AG04450 (cell line): ENCODE data around the gene ROBO4. TPM values are rescaled to one million over a fixed set of nuclear protein-coding genes. Genes with fewer than 3 reads are reported as not detected.

Source experiments
- CTCF ChIA-PET: fragments of 300-600, 350-600 bp; formaldehyde crosslinking; extraction: SDS; loops from one replicate; lab custom pipeline; 2022; ENCODE audit warnings: antibody characterized with exemption, inconsistent platforms; lab: Charles Lee
- POLR2A ChIA-PET: fragments of 350-600 bp; formaldehyde crosslinking; extraction: SDS; loops from one replicate; lab custom pipeline; 2021; ENCODE audit warnings: antibody characterized with exemption, inconsistent platforms; lab: Yijun Ruan, JAX
- DNase-seq: peaks from one replicate; pipeline ENCODE4 v3.0.0-alpha.2; 2011; ENCODE audit warnings: low read depth, low spot score
- H3K27ac ChIP-seq: one replicate; pipeline ENCODE4 v1.5.1; 2012; ENCODE audit warnings: low read depth, low read length, control low read depth
- H3K27me3 ChIP-seq: one replicate; pipeline ENCODE4 v1.6.0; 2012; ENCODE audit warnings: low read length; ENCODE audit not compliant: control insufficient read depth, insufficient read depth
- H3K4me3 ChIP-seq: 2 replicates; pipeline ENCODE4 v1.5.1; 2011; ENCODE audit warnings: mild to moderate bottlenecking, low read depth, low read length, control low read depth
- H3K9me3 ChIP-seq: 2 replicates; pipeline ENCODE4 v1.5.1; 2012; ENCODE audit warnings: low read length; ENCODE audit not compliant: control insufficient read depth, insufficient read depth
- CTCF ChIP-seq: IDR thresholded peaks from 2 replicates; pipeline ENCODE4 v1.5.1; 2011; ENCODE audit warnings: low read depth, low read length, control low read depth, inconsistent platforms
- polyA plus RNA-seq: library from polyadenylated mRNA; depleted of rRNA; stranded (reverse); fragments of >200 nt; gene quantifications from 2 replicates; pipeline ENCODE4 v1.2.3, GENCODE V29; 2011

The ROBO4 gene
- polyA plus RNA-seq, 1 experiment: 0.40 TPM

DNA sequence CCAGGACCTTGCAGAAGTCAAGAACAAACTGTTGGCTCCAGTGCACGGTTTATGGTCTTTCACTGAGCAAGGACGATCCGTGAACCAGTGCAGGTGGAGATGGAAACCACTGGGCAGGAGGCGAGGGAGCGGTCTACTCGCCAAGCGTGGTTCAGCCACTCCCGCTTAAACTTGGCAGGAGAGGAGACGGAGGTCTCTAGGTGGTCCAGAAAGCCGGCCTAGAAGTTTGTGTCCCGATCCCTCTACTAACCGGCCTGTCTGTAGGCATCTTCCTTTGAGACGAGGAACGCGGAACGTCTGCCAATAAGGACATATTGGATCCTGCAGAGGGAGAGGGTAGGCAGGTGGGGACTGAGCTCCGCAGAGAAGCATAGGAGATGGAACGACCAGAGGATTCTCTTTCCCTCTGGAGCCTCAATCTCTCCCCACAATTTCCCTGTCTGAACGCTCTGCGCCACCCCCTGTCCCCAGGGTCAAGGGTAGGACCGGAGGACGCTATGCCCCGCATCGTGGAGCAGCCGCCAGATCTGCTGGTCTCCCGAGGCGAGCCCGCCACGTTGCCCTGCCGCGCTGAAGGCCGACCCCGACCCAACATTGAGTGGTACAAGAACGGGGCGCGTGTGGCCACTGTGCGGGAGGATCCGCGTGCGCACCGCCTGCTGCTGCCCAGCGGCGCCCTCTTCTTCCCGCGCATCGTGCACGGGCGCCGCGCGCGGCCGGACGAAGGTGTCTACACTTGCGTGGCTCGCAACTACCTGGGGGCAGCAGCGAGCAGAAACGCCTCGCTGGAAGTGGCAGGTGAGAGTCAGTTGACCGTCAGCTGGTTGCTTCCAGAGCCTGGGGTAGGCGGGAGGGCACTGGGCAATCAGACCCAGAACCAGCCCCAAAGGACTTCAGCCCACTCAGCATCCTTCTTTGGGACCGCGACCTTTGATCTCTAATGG, 29.1 kb downstream of the ROBO4 start:
- H3K27me3 ChIP-seq: peaks cover 96% of the 10 kb centered on the region

DNA sequence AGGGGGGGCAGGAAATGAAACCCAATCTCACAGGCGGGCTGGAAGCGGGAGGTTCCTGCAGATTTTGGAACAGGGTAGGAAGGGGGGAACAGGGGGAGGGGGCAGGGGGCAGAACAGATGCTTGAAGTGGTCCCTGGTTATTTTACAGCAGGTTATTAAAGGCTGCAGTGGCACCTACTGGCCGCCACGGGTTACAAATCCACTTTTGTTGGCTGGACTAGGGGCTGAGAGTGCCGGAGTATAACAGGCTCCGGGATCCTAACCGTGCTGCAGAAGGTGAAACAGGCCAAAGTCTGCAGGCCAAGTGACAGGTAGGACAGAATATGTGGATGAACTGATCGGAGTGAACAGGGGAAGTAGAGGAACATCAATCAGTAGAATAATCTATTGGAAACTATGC, 30.0 kb downstream of the ROBO4 start:
- DNase-seq: no peak
- ChIA-PET CTCF (interaction anchor here (0.6 to 3.0 kb wide), 29 partner anchors 9 to 465 kb away, joined by 3 to 43 read pairs (median 4); partner anchors contain the start of genes CCDC15, SIAE and SPA17), POLR2A (no interaction called here)
- Histone ChIP-seq H3K27ac (no peak overlapping the region), H3K4me3 (no peak overlapping the region), H3K27me3 (peaks cover 97% of the 10 kb centered on the region), H3K9me3 (no peaks in the 10 kb centered on the region; the same call in 1 of the 2 replicates)
- TF ChIP-seq CTCF: peak; percentile 61

More for the DNA sequence above, 29.1 kb downstream of the ROBO4 start:
- DNase-seq: no peak
- TF ChIP-seq CTCF: no peak
- POLR2A ChIA-PET: no interaction called here
- Histone ChIP-seq H3K4me3 (no peak overlapping the region), H3K9me3 (no peaks in the 10 kb centered on the region; the same call in 1 of the 2 replicates), H3K27ac (no peak overlapping the region)
- CTCF ChIA-PET: interaction anchor here (1.0 kb wide), 1 partner anchor 224 kb away, joined by 4 read pairs; no protein-coding TSS in a partner anchor

DNA sequence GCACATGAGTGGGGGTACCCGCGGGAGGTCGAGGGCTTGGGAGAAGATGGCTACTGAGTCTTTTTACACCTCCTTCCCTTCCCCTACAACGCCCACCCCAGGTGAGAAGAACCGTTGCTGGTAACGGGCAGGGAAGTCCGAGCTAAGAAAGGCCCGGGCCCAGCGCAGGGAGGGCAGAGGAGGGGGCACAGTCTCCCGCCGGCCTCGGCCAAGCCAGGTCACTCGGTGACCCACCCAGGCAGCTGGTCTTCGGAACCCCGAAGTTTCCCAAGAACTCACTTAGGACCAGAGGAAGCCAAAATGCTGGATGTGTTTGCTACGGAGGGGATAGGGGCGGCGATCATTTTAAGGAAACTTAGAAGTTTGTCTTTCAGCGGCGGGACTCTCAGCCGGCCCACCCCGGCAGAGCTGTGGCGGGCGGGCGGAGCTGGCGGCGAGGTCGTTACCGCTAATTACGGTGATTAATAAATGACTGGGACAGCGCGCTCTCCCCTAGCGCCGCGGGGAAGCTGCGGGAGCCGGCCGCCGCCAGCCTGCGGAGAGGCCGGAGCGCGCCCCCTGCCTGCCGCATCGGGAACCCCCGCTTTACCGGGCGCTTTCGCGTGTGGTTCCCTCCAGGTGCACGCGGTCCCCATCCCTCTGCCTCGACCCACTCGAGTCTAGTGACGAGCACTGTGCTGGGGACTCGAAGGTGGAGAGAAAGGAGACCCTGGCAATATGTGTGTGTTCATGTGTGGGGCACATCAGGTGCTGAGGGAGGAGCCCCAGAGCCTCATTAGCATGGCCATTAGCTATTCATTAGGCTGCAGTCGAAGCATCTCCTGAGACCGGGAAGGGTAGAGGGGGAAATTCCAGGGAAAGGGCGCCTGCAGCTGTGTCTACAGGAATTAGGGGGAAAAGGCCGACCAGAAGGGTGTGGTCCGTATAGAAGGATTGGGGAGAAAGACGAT, 31.5 kb downstream of the ROBO4 start:
- H3K27ac ChIP-seq: no peak overlapping the region
- CTCF ChIA-PET: interaction anchor here (0.6 to 3.0 kb wide), 51 partner anchors 9 to 795 kb away, joined by 3 to 43 read pairs (median 5); partner anchors contain the start of genes CCDC15, HEPN1, SIAE and SPA17
- peak overlapping the region; percentile 31 for H3K4me3 ChIP-seq
- H3K27me3 ChIP-seq: peaks cover 98% of the 10 kb centered on the region
- H3K9me3 ChIP-seq: no peaks in the 10 kb centered on the region; the same call in 1 of the 2 replicates
- DNase-seq: no peak
- peak; percentile 73 for TF ChIP-seq CTCF
- POLR2A ChIA-PET: no interaction called here

GRCh38 chr11:124865181-124865901, 32.3 kb downstream of the ROBO4 start, which contains the start of gene ROBO3:
ROBO3 (plus strand) TSS chr11:124865432; CDS start chr11:124865578, 146 bp downstream.
- CTCF ChIA-PET: interaction anchor here (0.9 to 3.0 kb wide), 28 partner anchors 8 to 481 kb away, joined by 3 to 43 read pairs (median 7); partner anchors contain the start of genes CCDC15, HEPN1, SIAE and SPA17
- POLR2A ChIA-PET: no interaction called here
- TF ChIP-seq CTCF: no peak

More at GRCh38 chr11:124865181-124865901, 32.3 kb downstream of the ROBO4 start, which contains the start of gene ROBO3:
- H3K9me3 ChIP-seq: no peaks in the 10 kb centered on the region; the same call in 1 of the 2 replicates
- H3K4me3 ChIP-seq: peak within 1 kb of the TSS; percentile 31
- no peak within 1 kb of the TSS for H3K27ac ChIP-seq
- H3K27me3 ChIP-seq: peaks cover 97% of the 10 kb centered on the region
- no peak for DNase-seq
